ENCODE measurements around the gene TDRD3.

DNA sequence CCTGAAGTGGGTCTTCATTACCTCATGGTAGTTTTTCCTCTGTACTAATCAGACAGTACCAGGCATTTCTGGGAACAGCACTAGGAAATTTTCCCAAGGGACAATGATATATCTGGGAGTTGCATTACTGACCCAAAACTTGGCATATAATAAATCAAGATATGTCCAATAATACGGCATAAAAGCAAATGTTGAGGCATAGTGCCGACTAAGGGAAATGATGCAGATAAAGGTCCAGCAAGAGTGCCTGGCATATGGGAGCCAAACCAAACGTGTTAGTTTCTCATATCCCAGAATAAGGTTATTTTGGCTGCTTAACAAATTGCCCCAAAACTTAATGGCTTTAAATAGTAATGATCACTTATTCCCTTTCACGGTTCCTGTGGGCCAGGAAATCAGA, 12.1 kb upstream of the TDRD3 start:
- TF ChIP-seq, protein P1, sequence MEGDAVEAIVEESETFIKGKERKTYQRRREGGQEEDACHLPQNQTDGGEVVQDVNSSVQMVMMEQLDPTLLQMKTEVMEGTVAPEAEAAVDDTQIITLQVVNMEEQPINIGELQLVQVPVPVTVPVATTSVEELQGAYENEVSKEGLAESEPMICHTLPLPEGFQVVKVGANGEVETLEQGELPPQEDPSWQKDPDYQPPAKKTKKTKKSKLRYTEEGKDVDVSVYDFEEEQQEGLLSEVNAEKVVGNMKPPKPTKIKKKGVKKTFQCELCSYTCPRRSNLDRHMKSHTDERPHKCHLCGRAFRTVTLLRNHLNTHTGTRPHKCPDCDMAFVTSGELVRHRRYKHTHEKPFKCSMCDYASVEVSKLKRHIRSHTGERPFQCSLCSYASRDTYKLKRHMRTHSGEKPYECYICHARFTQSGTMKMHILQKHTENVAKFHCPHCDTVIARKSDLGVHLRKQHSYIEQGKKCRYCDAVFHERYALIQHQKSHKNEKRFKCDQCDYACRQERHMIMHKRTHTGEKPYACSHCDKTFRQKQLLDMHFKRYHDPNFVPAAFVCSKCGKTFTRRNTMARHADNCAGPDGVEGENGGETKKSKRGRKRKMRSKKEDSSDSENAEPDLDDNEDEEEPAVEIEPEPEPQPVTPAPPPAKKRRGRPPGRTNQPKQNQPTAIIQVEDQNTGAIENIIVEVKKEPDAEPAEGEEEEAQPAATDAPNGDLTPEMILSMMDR (IDR thresholded peaks at IDR 0.05) = no peak
- no peak for TF ChIP-seq POLR2A (IDR thresholded peaks at IDR 0.05)

Measured in esophagus squamous epithelium (tissue), 4 donors.